CD14-positive monocyte (primary cell): ENCODE measurements around the gene SYNDIG1. TPM values are rescaled to one million over a fixed set of nuclear protein-coding genes. Genes with fewer than 3 reads are reported as not detected.

Experiments
- DNase-seq, 3 donors: peaks; one replicate each; pipeline ENCODE4 v3.0.0-alpha.2; 2011 to 2022
- H2AFZ ChIP-seq: 2 replicates; pipeline ENCODE4 v1.6.0; 2012; ENCODE audit warnings: mild to moderate bottlenecking, low read depth, low read length, inconsistent platforms; ENCODE audit not compliant: insufficient read depth, poor library complexity, severe bottlenecking
- H3K27ac ChIP-seq, 2 donors: 1 replicate in 1 of 2; 2 replicates in 1 of 2; pipeline ENCODE4 v1.5.1; 2012 to 2013; ENCODE audit warnings: low read length in 2 of 2, control low read depth in 1 of 2, inconsistent platforms in 1 of 2, low read depth in 1 of 2, mild to moderate bottlenecking in 1 of 2
- H3K27me3 ChIP-seq, 2 donors: one replicate each; pipeline versions ENCODE4 v1.6.0 to v1.6.1; 2011 to 2013; ENCODE audit warnings: low read length in 2 of 2; ENCODE audit not compliant: control insufficient read depth in 2 of 2, insufficient read depth in 2 of 2
- H3K36me3 ChIP-seq, 2 donors: replicated peaks in 1 of 2; 1 replicate in 1 of 2; 2 replicates in 1 of 2; pipeline versions ENCODE4 v1.5.1 to v1.6.1; 2012 to 2013; ENCODE audit warnings: low read length in 2 of 2, control low read depth in 1 of 2, inconsistent platforms in 1 of 2, mild to moderate bottlenecking in 1 of 2; ENCODE audit not compliant: insufficient read depth in 2 of 2, control insufficient read depth in 1 of 2
- H3K4me1 ChIP-seq, 2 donors: 1 replicate in 1 of 2; 2 replicates in 1 of 2; pipeline versions ENCODE4 v1.5.1 to v1.6.1; 2012 to 2013; ENCODE audit warnings: low read length in 2 of 2, control low read depth in 1 of 2, inconsistent platforms in 1 of 2, mild to moderate bottlenecking in 1 of 2, moderate library complexity in 1 of 2; ENCODE audit not compliant: insufficient read depth in 2 of 2, control insufficient read depth in 1 of 2
- H3K4me2 ChIP-seq: replicated peaks from 2 replicates; pipeline ENCODE3; 2012; ENCODE audit warnings: low read length, moderate library complexity, mild to moderate bottlenecking; ENCODE audit not compliant: poor library complexity, severe bottlenecking; ENCODE audit errors: extremely low read depth
- H3K4me3 ChIP-seq, 3 experiments: fragments of 200-600 bp in 1 of 3; sonication (generic) in 1 of 3; replicated peaks in 1 of 3; 1 replicate in 2 of 3; 2 replicates in 1 of 3; pipeline ENCODE4 v1.5.1; 2011 to 2013; ENCODE audit warnings: low read length in 3 of 3, mild to moderate bottlenecking in 3 of 3, control low read depth in 2 of 3, low read depth in 2 of 3, inconsistent platforms in 1 of 3, moderate library complexity in 1 of 3
- H3K79me2 ChIP-seq: 2 replicates; pipeline ENCODE4 v1.6.0; 2012; ENCODE audit warnings: mild to moderate bottlenecking, control low read depth, inconsistent platforms, low read length, moderate library complexity; ENCODE audit not compliant: insufficient read depth
- H3K9ac ChIP-seq: 2 replicates; pipeline ENCODE4 v1.6.0; 2017; ENCODE audit warnings: low read length, mild to moderate bottlenecking; ENCODE audit not compliant: insufficient read depth, poor library complexity, severe bottlenecking
- H3K9me3 ChIP-seq, 2 donors: replicated peaks in 1 of 2; 1 replicate in 1 of 2; 2 replicates in 1 of 2; pipeline versions ENCODE4 v1.5.1 to v1.6.1; 2012 to 2013; ENCODE audit warnings: low read length in 2 of 2, control low read depth in 1 of 2; ENCODE audit not compliant: control insufficient read depth in 1 of 2, insufficient read depth in 1 of 2
- H4K20me1 ChIP-seq: 2 replicates; pipeline ENCODE4 v1.6.0; 2012; ENCODE audit warnings: mild to moderate bottlenecking, low read length, control low read depth, moderate library complexity; ENCODE audit not compliant: insufficient read depth
- H3K27ac Mint-ChIP-seq, 7 donors: one replicate each; pipeline ENCODE4 v1.8.0; 2020; ENCODE audit warnings: mild to moderate bottlenecking in 7 of 7, mixed read lengths in 7 of 7, moderate library complexity in 6 of 7, inconsistent platforms in 2 of 7
- H3K27me3 Mint-ChIP-seq, 3 donors: one replicate each; pipeline ENCODE4 v1.8.0; 2021 to 2022; ENCODE audit warnings: low read depth in 3 of 3, mild to moderate bottlenecking in 3 of 3, mixed read lengths in 3 of 3, moderate library complexity in 3 of 3, inconsistent platforms in 1 of 3
- H3K36me3 Mint-ChIP-seq, 2 donors: one replicate each; pipeline ENCODE4 v1.8.0; 2020; ENCODE audit warnings: mixed read lengths in 2 of 2, inconsistent platforms in 1 of 2, mild to moderate bottlenecking in 1 of 2
- H3K4me1 Mint-ChIP-seq: one replicate; pipeline ENCODE4 v1.8.0; 2020; ENCODE audit warnings: mild to moderate bottlenecking, mixed read lengths
- H3K4me3 Mint-ChIP-seq, 2 donors: one replicate each; pipeline ENCODE4 v1.8.0; 2020; ENCODE audit warnings: mild to moderate bottlenecking in 2 of 2, mixed read lengths in 2 of 2, moderate library complexity in 1 of 2
- H3K9me3 Mint-ChIP-seq, 7 donors: one replicate each; pipeline ENCODE4 v1.8.0; 2020 to 2022; ENCODE audit warnings: mixed read lengths in 7 of 7, mild to moderate bottlenecking in 6 of 7, moderate library complexity in 6 of 7, inconsistent platforms in 2 of 7
- WGBS: methylation state at CpG from one replicate; pipeline ENCODE4 v1.1.5; 2013; ENCODE audit warnings: missing lambda C conversion rate; ENCODE audit not compliant: insufficient coverage; 5-methylcytosine and 5-hydroxymethylcytosine counted together
- intact Hi-C, 2 donors: fragments of 100-400 bp; cut with micrococcal nuclease; formaldehyde crosslinking; loops; one replicate each; pipeline versions ENCODE4 v1.15.0 to v1.15.1; 2023
- polyA plus RNA-seq, 3 donors: library from polyadenylated mRNA; depleted of rRNA in 1 of 3; unstranded in 2 of 3; stranded (reverse) in 1 of 3; fragments of 300-500 nt in 2 of 3; fragments of >200 nt in 1 of 3; fragmentation: Illumina TruSeq in 2 of 3; gene quantifications; 1 replicate in 2 of 3; 2 replicates in 1 of 3; pipeline ENCODE4 v1.2.3, GENCODE V29; 2012 to 2021
- TF ChIP-seq, protein P1 (sequence below): fragments of 200-600 bp; IDR thresholded peaks from one replicate; pipeline ENCODE4 v1.8.0; 2022; ENCODE audit warnings: antibody characterized with exemption, mild to moderate bottlenecking

Gene SYNDIG1
- polyA plus RNA-seq, 3 donors, result not detected

DNA sequence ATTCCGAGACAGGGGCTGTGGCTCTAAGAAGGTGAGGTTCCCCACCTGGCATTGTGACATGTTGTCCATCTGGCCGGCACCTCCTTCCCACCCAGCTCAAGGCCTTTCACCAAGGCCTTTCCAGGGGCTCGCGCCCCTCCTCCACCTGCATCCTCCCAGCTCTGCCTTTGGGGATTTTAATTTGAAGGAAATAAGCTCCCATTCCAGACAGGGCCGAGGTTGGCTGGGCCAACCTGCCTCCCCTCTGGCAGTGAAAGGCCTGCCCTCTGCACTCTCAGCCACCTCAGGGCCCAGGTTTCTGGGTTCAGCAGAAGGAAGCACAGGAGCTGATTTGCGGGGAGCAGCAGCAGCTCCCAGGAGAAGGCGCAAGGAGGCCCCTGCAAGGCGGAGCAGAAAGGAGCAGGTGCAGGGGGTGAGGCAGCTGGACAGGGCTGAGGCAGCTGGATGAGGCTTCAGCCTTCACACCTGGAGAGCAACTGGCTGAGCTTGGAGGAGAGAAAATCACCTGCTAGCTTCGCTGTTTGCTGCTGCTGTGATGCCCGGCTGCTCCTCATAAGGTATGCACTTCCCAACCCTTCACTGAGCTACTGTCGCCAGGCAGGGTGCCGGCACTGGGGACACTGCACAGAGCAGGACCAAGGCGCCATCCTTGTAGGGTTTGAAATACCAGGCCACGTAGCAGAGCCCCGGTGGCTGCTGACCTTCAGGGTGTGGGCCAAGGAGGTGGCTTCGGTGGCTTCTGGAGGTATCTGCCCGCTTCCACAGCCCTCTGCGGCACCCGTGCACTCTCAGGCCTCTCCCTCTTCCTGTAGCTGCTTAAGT is 147.0 kb downstream of the SYNDIG1 start:
- DNase-seq, result no peak
- Histone ChIP-seq H3K4me2 (no peak overlapping the region), H3K27ac (no peak overlapping the region), H3K9ac (no peak overlapping the region), H3K9me3 (no peaks in the 10 kb centered on the region), H4K20me1 (no peaks in the 10 kb centered on the region), H2AFZ (no peak overlapping the region), H3K4me1 (no peaks in the 10 kb centered on the region), H3K36me3 (no peaks in the 10 kb centered on the region), H3K4me3 (no peak overlapping the region), H3K79me2 (no peaks in the 10 kb centered on the region), H3K27me3 (no peaks in the 10 kb centered on the region)
- Mint-ChIP-seq H3K27me3 (peaks cover 0 to 3% (median 2%) of the 10 kb centered on the region in 3 donors), H3K9me3 (peaks cover 0 to 2% (median 0%) of the 10 kb centered on the region in 7 donors), H3K4me1 (peaks cover 6% of the 10 kb centered on the region), H3K4me3 (no peak overlapping the region), H3K27ac (no peak overlapping the region), H3K36me3 (no peaks in the 10 kb centered on the region)
- TF ChIP-seq, protein P1, sequence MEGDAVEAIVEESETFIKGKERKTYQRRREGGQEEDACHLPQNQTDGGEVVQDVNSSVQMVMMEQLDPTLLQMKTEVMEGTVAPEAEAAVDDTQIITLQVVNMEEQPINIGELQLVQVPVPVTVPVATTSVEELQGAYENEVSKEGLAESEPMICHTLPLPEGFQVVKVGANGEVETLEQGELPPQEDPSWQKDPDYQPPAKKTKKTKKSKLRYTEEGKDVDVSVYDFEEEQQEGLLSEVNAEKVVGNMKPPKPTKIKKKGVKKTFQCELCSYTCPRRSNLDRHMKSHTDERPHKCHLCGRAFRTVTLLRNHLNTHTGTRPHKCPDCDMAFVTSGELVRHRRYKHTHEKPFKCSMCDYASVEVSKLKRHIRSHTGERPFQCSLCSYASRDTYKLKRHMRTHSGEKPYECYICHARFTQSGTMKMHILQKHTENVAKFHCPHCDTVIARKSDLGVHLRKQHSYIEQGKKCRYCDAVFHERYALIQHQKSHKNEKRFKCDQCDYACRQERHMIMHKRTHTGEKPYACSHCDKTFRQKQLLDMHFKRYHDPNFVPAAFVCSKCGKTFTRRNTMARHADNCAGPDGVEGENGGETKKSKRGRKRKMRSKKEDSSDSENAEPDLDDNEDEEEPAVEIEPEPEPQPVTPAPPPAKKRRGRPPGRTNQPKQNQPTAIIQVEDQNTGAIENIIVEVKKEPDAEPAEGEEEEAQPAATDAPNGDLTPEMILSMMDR, result no peak
- intact Hi-C loops, result no loop called here
- 92% methylated on average over 11 of the region's 19 CpGs for WGBS

DNA sequence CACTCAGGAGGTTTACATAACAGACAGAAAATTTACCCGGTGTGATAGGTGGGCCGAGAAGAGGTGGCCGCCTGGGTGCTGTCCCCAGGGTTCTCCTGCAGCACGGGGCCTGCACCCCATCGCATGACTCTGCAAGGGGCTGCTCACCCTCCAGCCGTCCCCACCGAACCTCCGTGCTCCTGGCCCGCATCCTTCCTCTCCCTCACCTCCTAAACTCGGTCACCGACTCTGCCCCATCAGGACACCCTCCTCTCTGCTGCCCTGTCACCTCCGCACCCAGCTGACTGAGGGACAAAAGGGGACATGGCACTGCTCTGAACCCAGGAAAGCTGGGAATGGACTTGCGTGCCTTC is 147.6 kb downstream of the SYNDIG1 start:
- Histone ChIP-seq H4K20me1 (no peaks in the 10 kb centered on the region), H3K4me1 (no peaks in the 10 kb centered on the region), H3K27me3 (no peaks in the 10 kb centered on the region), H3K4me3 (no peak overlapping the region), H3K4me2 (no peak overlapping the region), H3K27ac (no peak overlapping the region), H3K79me2 (no peaks in the 10 kb centered on the region), H3K9ac (no peak overlapping the region), H2AFZ (no peak overlapping the region), H3K9me3 (no peaks in the 10 kb centered on the region), H3K36me3 (no peaks in the 10 kb centered on the region)
- Mint-ChIP-seq H3K4me1 (peaks cover 6% of the 10 kb centered on the region), H3K4me3 (no peak overlapping the region), H3K27ac (peak overlapping the region in 1 of 7 donors; percentile 17), H3K36me3 (no peaks in the 10 kb centered on the region), H3K9me3 (peaks cover 0 to 2% (median 0%) of the 10 kb centered on the region in 7 donors), H3K27me3 (peaks cover 0 to 2% (median 2%) of the 10 kb centered on the region in 3 donors)
- 91% methylated on average over 12 of the region's 13 CpGs for WGBS
- DNase-seq, result no peak
- TF ChIP-seq, protein P1, result no peak
- intact Hi-C loops, result no loop called here
